GM19193 (cell line): ENCODE data around the gene CD2.

Experiments used
- POLR2A ChIP-seq: IDR thresholded peaks from 4 replicates; pipeline ENCODE4 v1.6.1; 2011; ENCODE audit not compliant: insufficient read depth, insufficient read length; ENCODE audit errors: extremely low read depth

The CD2 gene

DNA sequence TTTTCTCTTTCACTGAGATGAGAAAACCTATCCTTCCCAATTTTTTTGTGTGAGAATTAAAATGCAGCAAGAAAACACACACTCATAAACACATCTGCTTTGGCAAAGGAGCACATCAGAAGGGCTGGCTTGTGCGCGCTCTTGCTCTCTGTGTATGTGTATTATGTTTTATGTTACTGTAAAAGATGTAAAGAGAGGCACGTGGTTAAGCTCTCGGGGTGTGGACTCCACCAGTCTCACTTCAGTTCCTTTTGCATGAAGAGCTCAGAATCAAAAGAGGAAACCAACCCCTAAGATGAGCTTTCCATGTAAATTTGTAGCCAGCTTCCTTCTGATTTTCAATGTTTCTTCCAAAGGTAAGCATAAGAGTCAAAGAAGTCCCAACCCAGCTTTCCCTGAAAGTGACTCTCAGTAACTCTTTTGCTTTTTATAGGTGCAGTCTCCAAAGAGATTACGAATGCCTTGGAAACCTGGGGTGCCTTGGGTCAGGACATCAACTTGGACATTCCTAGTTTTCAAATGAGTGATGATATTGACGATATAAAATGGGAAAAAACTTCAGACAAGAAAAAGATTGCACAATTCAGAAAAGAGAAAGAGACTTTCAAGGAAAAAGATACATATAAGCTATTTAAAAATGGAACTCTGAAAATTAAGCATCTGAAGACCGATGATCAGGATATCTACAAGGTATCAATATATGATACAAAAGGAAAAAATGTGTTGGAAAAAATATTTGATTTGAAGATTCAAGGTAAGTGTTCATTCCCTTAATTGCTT lies at the start of gene CD2:
Gene CD2 (plus strand): TSS at position 233 of the 780 bp plus-strand sequence. CDS start 63 bp downstream, at position 296.
- no peak for TF ChIP-seq POLR2A

DNA sequence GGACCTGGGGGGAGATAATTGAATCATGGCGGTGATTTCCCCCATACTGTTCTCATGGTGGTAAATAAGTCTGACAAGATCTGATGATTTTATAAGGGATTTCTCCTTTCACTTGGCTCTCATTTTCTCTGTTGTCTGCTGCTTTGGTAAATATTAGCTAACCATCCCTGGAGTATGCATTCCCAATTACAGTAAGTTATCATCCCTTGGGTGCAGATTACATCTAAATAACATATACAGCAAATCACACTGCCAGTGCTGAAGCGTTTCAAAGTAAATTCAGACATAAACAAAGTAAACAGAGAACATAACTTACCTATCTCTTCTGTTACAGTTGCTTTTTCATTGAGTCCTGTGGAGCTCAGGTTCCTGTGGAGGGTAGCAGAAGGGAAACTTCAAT lies 48.1 kb upstream of the CD2 start:
- TF ChIP-seq POLR2A: no peak

- no peak for TF ChIP-seq POLR2A
Observed at GRCh38 chr1:116706841-116707240, 47.4 kb upstream of the CD2 start.

GRCh38 chr1:116708255-116708900 lies 45.9 kb upstream of the CD2 start:
- TF ChIP-seq POLR2A: no peak

- TF ChIP-seq POLR2A: no peak
Observed at GRCh38 chr1:116709666-116710167, 44.5 kb upstream of the CD2 start.

GRCh38 chr1:116710420-116711262 lies 43.6 kb upstream of the CD2 start:
- TF ChIP-seq POLR2A: no peak

DNA sequence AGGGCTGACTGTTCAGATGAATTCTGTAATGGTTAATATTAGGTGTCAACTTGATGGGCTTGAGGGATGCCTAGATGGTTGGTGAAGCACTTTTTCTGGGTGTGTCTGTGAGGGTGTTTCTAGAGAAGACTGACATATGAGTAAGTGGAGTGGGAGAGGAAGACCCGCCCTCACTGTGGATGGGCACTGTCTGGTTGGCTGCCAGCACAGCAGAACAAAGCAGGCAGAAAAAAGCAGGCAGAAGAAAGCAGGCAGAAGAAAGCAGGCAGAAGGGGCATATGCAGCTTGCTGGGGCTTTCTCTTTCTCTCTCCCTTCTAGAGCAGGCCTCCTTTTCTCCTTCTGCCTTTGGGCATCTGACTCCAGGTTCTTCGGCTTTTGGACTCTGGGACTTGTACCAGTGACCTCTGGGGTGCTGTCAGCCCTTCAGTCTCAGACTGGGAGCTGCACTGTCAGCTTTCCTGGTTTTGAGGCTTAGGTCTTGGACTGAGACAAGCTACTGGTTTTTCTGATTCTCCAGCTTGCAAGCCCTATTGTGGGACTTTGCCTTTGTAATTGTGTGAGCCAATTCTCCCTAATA lies 42.9 kb upstream of the CD2 start:
- no peak for TF ChIP-seq POLR2A

DNA sequence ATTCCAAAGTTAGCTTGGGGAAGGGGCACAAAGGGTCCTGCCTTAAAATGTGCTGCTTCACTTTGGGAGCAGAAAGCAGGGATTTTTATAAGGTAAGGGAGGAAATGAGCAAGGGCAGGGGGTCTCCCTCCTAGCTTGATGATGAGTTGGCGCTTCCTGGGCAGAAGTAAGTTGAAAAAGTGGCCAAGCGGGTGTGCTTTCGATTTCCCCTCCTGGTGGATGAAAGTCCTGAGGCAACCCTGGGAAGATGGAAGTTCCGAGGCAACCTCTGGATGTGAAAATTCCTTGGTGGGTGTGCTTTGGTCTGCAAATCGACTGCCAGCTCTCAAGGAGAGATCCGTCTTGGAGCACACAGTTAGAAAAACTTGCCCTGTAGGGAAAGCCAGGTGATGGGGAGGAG lies 41.7 kb upstream of the CD2 start:
- no peak for TF ChIP-seq POLR2A

DNA sequence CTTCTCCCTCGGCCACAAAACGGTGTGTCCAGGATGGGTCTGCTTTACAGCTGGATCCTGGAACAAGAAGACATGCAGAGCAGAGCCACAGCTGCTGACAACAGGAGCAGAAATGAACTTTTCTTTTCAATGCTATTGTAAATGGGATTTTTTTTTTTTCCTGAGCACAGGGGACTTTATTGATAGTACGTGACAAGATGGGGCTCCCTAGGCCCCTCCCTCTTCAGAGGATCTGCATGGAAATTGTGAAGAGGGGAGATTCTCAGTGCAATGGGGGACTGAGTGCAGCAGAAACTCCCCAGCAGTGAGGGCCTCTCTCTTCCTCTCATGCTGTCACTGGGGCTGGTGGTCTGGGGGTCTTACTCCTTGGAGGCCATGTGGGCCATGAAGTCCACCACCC lies 40.8 kb upstream of the CD2 start:
- TF ChIP-seq POLR2A: no peak

DNA sequence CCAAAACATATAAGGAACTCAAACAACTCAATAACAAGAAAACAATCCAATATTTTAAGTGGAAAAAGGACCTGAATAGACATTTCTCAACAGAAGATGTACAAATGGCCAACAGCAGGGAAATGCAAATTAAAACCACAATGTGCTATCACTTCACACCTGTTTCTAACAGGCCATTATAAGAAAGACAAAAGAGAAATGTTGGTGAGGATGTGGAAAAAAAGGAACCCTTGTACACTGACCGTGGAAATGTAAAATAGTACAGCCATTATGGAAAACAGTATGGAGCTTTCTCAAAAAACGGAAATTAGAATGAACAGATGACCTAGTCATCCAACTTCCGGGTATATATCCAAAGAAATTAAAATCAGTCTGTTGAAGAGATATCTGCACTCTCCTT lies 37.8 kb upstream of the CD2 start:
- no peak for TF ChIP-seq POLR2A

DNA sequence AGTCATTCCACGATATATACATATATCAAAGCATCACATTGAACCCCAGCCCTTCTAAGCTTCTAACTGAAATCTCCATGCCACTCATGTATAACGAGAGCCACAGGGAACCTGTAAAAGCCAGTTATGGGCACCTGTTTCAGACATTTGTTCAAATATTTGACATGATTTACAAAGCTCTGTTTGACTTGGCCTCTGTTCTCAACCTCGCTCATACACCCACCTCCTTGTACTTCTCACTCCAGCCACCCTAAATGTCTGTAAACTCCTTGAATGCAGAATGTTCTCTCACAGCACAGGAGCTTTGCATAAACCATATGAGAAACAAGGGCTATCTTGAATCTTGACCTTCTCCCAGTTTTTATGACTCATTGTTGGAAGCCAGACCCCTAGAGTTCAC lies 36.9 kb upstream of the CD2 start:
- no peak for TF ChIP-seq POLR2A

- TF ChIP-seq POLR2A: no peak
Observed at GRCh38 chr1:116720364-116721038, 33.7 kb upstream of the CD2 start.

DNA sequence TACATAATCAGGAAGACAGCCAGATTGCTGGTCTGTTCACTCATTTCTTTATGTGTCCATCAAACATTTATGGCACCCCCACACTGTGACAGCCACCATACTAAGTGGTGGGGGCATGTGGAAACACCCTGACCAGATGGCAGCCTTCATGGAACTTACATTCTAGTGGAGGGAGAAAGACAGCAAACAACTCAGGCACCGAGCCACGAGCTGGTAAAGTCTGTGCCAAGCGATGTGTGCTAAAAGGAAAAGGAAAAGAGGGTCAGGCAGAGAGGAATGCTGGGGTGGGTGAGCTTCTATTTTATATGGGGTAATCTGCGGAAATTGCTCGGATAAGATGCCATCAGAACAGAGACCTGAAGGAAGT lies 33.2 kb upstream of the CD2 start:
- no peak for TF ChIP-seq POLR2A

DNA sequence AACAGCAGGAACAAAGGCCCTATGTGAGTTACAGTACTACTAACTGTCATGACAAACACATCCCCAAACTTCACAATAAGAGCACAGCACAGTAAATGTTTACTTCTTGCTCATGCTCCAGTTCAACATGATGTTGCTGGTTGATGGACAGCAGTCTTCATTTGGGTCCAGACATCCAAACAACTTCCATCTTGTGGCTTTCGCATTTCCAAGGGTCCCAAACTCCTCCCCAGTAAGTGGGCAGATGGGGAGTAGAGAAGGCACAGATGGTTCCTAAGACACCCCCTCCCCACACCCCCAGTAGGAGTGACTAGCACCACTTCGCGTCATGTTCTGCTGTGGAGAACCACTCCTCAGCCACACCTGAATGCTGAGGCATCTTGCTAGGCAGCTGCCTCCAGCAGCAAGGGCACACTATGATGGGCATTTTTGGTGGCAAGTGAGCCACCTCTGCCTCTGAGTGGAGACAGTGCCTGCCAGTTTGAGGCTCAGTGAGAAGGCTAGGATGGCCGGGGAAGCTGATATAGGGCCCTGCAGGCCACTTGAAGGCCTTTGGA lies 32.7 kb upstream of the CD2 start:
- no peak for TF ChIP-seq POLR2A
